Ishikawa (cell line): ENCODE data around the gene NNAT.

Experiments
- CEBPB ChIP-seq: IDR thresholded peaks from 2 replicates; pipeline ENCODE4 v1.6.1; 2012
- CREB1 ChIP-seq: IDR thresholded peaks from 2 replicates; pipeline ENCODE4 v1.6.1; 2012; ENCODE audit warnings: low read depth
- EGR1 ChIP-seq: IDR thresholded peaks from 2 replicates; pipeline ENCODE4 v1.6.1; 2012
- EP300 ChIP-seq: IDR thresholded peaks from 2 replicates; pipeline ENCODE4 v1.6.1; 2012; ENCODE audit warnings: borderline replicate concordance
- FOXM1 ChIP-seq: IDR thresholded peaks from 2 replicates; pipeline ENCODE4 v1.6.1; 2012; ENCODE audit warnings: low read depth, borderline replicate concordance
- MAX ChIP-seq: IDR thresholded peaks from 2 replicates; pipeline ENCODE4 v1.6.1; 2012
- NFIC ChIP-seq: IDR thresholded peaks from 2 replicates; pipeline ENCODE4 v1.6.1; 2012
- RAD21 ChIP-seq: IDR thresholded peaks from 2 replicates; pipeline ENCODE4 v1.6.1; 2012; ENCODE audit warnings: low read depth
- TAF1 ChIP-seq: IDR thresholded peaks from 2 replicates; pipeline ENCODE4 v1.6.1; 2012; ENCODE audit warnings: low read depth, mild to moderate bottlenecking
- TCF12 ChIP-seq: IDR thresholded peaks from 2 replicates; pipeline ENCODE4 v1.6.1; 2012; ENCODE audit warnings: low read depth
- TEAD4 ChIP-seq: IDR thresholded peaks from 2 replicates; pipeline ENCODE4 v1.6.1; 2012
- USF1 ChIP-seq: IDR thresholded peaks from 2 replicates; pipeline ENCODE4 v1.6.1; 2012
- YY1 ChIP-seq: IDR thresholded peaks from 2 replicates; pipeline ENCODE4 v1.6.1; 2012; ENCODE audit warnings: low read depth
- ZBTB7A ChIP-seq: IDR thresholded peaks from 2 replicates; pipeline ENCODE4 v1.6.1; 2012; ENCODE audit warnings: low read depth
- TF ChIP-seq, protein P1 (sequence below): IDR thresholded peaks from 2 replicates; pipeline ENCODE4 v1.6.1; 2012; ENCODE audit warnings: low read depth, mild to moderate bottlenecking

Gene NNAT

DNA sequence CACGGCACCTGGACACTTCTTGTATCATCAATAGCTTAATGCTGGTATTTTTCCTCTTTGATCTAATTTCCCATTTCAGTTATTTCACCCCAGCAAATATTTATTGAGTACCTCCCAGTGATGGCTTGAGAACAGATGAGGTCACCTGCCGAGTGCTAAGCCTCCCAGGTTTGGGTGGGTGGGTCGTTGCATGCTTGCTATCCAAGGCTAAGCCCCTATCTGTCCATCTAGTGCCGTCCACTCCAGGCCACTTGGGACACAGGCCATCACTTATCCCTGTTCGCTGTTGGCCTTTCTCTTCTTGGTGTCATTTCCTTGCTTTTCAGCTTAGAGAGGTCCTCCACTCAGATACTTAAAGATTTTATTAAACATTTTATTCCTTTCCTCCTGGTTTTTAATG lies 10.8 kb upstream of the NNAT start:
- no peak for TF ChIP-seq MAX
- no peak for TF ChIP-seq CEBPB
- TF ChIP-seq ZBTB7A: no peak
- TF ChIP-seq YY1: no peak
- no peak for TF ChIP-seq EGR1
- no peak for TF ChIP-seq FOXM1
- no peak for TF ChIP-seq TAF1
- TF ChIP-seq TCF12: no peak
- no peak for TF ChIP-seq TEAD4
- TF ChIP-seq, protein P1, sequence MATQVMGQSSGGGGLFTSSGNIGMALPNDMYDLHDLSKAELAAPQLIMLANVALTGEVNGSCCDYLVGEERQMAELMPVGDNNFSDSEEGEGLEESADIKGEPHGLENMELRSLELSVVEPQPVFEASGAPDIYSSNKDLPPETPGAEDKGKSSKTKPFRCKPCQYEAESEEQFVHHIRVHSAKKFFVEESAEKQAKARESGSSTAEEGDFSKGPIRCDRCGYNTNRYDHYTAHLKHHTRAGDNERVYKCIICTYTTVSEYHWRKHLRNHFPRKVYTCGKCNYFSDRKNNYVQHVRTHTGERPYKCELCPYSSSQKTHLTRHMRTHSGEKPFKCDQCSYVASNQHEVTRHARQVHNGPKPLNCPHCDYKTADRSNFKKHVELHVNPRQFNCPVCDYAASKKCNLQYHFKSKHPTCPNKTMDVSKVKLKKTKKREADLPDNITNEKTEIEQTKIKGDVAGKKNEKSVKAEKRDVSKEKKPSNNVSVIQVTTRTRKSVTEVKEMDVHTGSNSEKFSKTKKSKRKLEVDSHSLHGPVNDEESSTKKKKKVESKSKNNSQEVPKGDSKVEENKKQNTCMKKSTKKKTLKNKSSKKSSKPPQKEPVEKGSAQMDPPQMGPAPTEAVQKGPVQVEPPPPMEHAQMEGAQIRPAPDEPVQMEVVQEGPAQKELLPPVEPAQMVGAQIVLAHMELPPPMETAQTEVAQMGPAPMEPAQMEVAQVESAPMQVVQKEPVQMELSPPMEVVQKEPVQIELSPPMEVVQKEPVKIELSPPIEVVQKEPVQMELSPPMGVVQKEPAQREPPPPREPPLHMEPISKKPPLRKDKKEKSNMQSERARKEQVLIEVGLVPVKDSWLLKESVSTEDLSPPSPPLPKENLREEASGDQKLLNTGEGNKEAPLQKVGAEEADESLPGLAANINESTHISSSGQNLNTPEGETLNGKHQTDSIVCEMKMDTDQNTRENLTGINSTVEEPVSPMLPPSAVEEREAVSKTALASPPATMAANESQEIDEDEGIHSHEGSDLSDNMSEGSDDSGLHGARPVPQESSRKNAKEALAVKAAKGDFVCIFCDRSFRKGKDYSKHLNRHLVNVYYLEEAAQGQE: no peak
- no peak for TF ChIP-seq CREB1
- no peak for TF ChIP-seq EP300
- no peak for TF ChIP-seq RAD21
- TF ChIP-seq NFIC: no peak
- TF ChIP-seq USF1: no peak

GRCh38 chr20:37511610-37512275 lies 9.3 kb upstream of the NNAT start:
- TF ChIP-seq TCF12 (no peak), USF1 (no peak), MAX (no peak), ZBTB7A (no peak), TEAD4 (no peak), RAD21 (no peak)
- TF ChIP-seq, protein P1: no peak

- TF ChIP-seq USF1: no peak
- no peak for TF ChIP-seq FOXM1
- no peak for TF ChIP-seq CEBPB
- no peak for TF ChIP-seq TAF1
- TF ChIP-seq EGR1: no peak
- no peak for TF ChIP-seq RAD21
- no peak for TF ChIP-seq TCF12
- no peak for TF ChIP-seq ZBTB7A
- no peak for TF ChIP-seq TEAD4
- no peak for TF ChIP-seq YY1
- no peak for TF ChIP-seq NFIC
- TF ChIP-seq, protein P1: no peak
- no peak for TF ChIP-seq EP300
Measured at GRCh38 chr20:37513779-37514359, 7.2 kb upstream of the NNAT start.

- no peak for TF ChIP-seq CEBPB
Measured at GRCh38 chr20:37515876-37516275, 5.2 kb upstream of the NNAT start.
